ENCODE data around the gene GXYLT2. TPM values are rescaled to one million over a fixed set of nuclear protein-coding genes. Genes with fewer than 3 reads are reported as not detected.
"Not testable (repeated sequence)": the region's sequence is repeated elsewhere in the genome, so short reads cannot be mapped to it uniquely, and the experiment has no call there.

GXYLT2 gene
- total RNA-seq, 2 experiments from 2014 or later = not detected

GRCh38 chr3:72924055-72924454 lies 36.2 kb downstream of the GXYLT2 start:
- CTCF ChIA-PET = interaction anchor here (0.7 kb wide), 1 partner anchor 377 kb away, joined by 3 read pairs; no protein-coding TSS in a partner anchor

DNA sequence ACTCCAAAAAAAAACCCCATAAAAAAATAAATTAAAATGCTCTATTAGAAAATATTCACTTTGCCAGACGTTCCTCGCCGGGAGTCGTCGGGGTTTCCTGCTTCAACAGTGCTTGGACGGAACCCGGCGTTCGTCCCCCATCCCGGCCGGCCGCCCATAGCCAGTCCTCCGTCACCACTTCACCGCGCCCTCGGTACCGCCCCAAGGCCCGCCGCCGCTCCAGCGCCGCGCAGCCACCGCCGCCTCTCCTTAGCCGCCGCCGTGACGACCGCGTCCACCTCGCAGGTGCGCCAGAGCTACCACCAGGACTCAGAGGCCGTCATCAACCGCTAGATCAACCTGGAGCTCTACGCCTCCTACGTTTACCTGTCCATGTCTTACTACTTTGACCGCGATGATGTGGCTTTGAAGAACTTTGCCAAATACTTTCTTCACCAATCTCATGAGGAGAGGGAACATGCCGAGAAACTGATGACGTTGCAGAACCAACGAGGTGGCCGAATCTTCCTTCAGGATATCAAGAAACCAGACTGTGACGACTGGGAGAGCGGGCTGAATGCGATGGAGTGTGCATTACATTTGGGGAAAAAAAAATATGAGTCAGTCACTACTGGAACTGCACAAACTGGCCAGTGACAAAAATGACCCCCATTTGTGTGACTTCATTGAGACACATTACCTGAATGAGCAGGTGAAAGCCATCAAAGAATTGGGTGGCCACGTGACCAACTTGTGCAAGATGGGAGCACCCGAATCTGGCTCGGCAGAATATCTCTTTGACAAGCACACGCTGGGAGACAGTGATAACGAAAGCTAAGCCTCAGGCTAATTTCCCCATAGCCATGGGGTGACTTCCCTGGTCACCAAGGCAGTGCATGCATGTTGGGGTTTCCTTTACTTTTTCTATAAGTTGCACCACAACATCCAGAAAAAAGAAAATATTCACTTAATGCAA lies 41.2 kb downstream of the GXYLT2 start:
- CTCF ChIA-PET; H3K4me3 Mint-ChIP-seq; DNase-seq; H3K9me3 Mint-ChIP-seq; POLR2A ChIA-PET; H3K36me3 Mint-ChIP-seq (ENCODE audit: low read depth); H3K4me1 Mint-ChIP-seq; H3K27me3 Mint-ChIP-seq; H3K27ac Mint-ChIP-seq: not testable (repeated sequence)

More at GRCh38 chr3:72924055-72924454, 36.2 kb downstream of the GXYLT2 start:
- Mint-ChIP-seq H3K36me3 (ENCODE audit: low read depth) (no peaks in the 10 kb centered on the region), H3K4me3 (no peak overlapping the region), H3K4me1 (no peaks in the 10 kb centered on the region), H3K9me3 (peaks cover 4% of the 10 kb centered on the region), H3K27me3 (peaks cover 8% of the 10 kb centered on the region), H3K27ac (no peak overlapping the region)
- POLR2A ChIA-PET = no interaction called here
- no peak for DNase-seq

DNA sequence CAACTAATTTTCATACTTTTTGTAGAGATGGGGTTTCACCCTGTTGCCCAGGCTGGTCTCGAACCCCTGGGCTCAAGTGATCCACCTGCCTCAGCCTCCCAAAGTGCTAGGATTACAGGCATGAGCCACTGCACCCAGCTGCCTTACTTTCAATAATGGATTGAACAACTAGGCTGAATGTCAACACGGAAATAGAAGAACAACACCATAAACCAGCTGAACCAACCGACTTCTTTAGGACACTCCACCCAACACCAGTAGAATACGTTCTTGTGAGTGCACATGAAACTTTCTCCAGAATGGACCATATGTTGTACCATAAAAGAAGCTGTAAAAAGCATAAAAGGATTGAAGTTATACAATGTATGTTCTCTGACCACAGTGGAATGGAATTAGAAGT lies 42.9 kb downstream of the GXYLT2 start:
- Mint-ChIP-seq H3K36me3 (ENCODE audit: low read depth) (no peaks in the 10 kb centered on the region), H3K27me3 (peaks cover 10% of the 10 kb centered on the region), H3K9me3 (peaks cover 5% of the 10 kb centered on the region), H3K4me3 (no peak overlapping the region), H3K4me1 (no peaks in the 10 kb centered on the region), H3K27ac (no peak overlapping the region)
- DNase-seq = no peak
- CTCF ChIA-PET = interaction anchor here (0.9 kb wide), 1 partner anchor 12 kb away, joined by 3 read pairs; no protein-coding TSS in a partner anchor
- POLR2A ChIA-PET = no interaction called here

- H3K27me3 Mint-ChIP-seq = peaks cover 10% of the 10 kb centered on the region
- H3K4me3 Mint-ChIP-seq = no peak overlapping the region
- H3K36me3 Mint-ChIP-seq (ENCODE audit: low read depth) = no peaks in the 10 kb centered on the region
- no peak overlapping the region for H3K27ac Mint-ChIP-seq
- CTCF ChIA-PET = no interaction called here
- H3K9me3 Mint-ChIP-seq = peaks cover 3% of the 10 kb centered on the region
- DNase-seq = no peak
- H3K4me1 Mint-ChIP-seq = no peaks in the 10 kb centered on the region
- POLR2A ChIA-PET = no interaction called here
Measured at GRCh38 chr3:72932416-72932815, 44.6 kb downstream of the GXYLT2 start.

- no peaks in the 10 kb centered on the region for H3K36me3 Mint-ChIP-seq (ENCODE audit: low read depth)
- H3K9me3 Mint-ChIP-seq = no peaks in the 10 kb centered on the region
- H3K4me1 Mint-ChIP-seq = no peaks in the 10 kb centered on the region
- CTCF ChIA-PET = interaction anchor here (0.9 to 1.1 kb wide), 2 partner anchors 42 to 117 kb away, joined by 3 to 7 read pairs; no protein-coding TSS in a partner anchor
- no peak overlapping the region for H3K27ac Mint-ChIP-seq
- peaks cover 13% of the 10 kb centered on the region for H3K27me3 Mint-ChIP-seq
- DNase-seq = peak; percentile 40
- POLR2A ChIA-PET = no interaction called here
- H3K4me3 Mint-ChIP-seq = no peak overlapping the region
Measured at GRCh38 chr3:72938471-72939265, 50.8 kb downstream of the GXYLT2 start.

DNA sequence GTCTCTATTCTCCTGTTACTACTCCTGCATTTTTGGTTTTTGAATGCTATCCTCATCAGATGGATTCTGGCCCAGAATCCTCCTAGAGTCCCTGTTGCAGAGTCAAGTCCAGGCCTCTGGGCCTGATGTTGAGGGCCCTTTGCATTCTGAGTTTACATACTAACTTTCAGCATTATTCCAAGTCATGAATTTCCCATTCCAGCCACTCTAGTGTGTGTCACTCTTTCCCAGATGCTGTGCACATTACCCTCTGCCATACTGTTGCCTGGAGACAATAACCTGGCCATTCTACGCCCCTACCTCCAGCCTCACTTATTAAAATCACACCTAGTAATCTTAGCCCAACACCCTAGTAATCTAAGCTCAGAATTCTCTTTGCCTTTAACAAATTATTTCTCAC lies 53.4 kb downstream of the GXYLT2 start:
- H3K36me3 Mint-ChIP-seq (ENCODE audit: low read depth) = no peaks in the 10 kb centered on the region
- CTCF ChIA-PET = no interaction called here
- H3K27me3 Mint-ChIP-seq = peaks cover 6% of the 10 kb centered on the region
- H3K4me3 Mint-ChIP-seq = no peak overlapping the region
- H3K4me1 Mint-ChIP-seq = peaks cover 6% of the 10 kb centered on the region
- POLR2A ChIA-PET = no interaction called here
- H3K9me3 Mint-ChIP-seq = no peaks in the 10 kb centered on the region
- no peak overlapping the region for H3K27ac Mint-ChIP-seq
- no peak for DNase-seq

- ChIA-PET CTCF (interaction anchor here (0.6 to 0.9 kb wide), 3 partner anchors 12 to 237 kb away, joined by 3 to 7 read pairs (median 4); no protein-coding TSS in a partner anchor), POLR2A (no interaction called here)
- no peak for DNase-seq
- H3K27ac Mint-ChIP-seq = no peak overlapping the region
- peaks cover 3% of the 10 kb centered on the region for H3K27me3 Mint-ChIP-seq
- H3K4me3 Mint-ChIP-seq = no peak overlapping the region
- no peaks in the 10 kb centered on the region for H3K36me3 Mint-ChIP-seq (ENCODE audit: low read depth)
- no peaks in the 10 kb centered on the region for H3K9me3 Mint-ChIP-seq
- peaks cover 6% of the 10 kb centered on the region for H3K4me1 Mint-ChIP-seq
Measured at GRCh38 chr3:72942427-72942826, 54.6 kb downstream of the GXYLT2 start.

- Mint-ChIP-seq H3K4me1 (peaks cover 6% of the 10 kb centered on the region), H3K27me3 (peaks cover 3% of the 10 kb centered on the region), H3K4me3 (no peak overlapping the region), H3K36me3 (ENCODE audit: low read depth) (no peaks in the 10 kb centered on the region), H3K9me3 (no peaks in the 10 kb centered on the region), H3K27ac (no peak overlapping the region)
- no peak for DNase-seq
- POLR2A ChIA-PET = no interaction called here
- CTCF ChIA-PET = interaction anchor here (0.6 to 1.4 kb wide), 2 partner anchors 13 to 41 kb away, joined by 3 to 4 read pairs; no protein-coding TSS in a partner anchor
Measured at GRCh38 chr3:72944696-72945095, 56.9 kb downstream of the GXYLT2 start.

DNA sequence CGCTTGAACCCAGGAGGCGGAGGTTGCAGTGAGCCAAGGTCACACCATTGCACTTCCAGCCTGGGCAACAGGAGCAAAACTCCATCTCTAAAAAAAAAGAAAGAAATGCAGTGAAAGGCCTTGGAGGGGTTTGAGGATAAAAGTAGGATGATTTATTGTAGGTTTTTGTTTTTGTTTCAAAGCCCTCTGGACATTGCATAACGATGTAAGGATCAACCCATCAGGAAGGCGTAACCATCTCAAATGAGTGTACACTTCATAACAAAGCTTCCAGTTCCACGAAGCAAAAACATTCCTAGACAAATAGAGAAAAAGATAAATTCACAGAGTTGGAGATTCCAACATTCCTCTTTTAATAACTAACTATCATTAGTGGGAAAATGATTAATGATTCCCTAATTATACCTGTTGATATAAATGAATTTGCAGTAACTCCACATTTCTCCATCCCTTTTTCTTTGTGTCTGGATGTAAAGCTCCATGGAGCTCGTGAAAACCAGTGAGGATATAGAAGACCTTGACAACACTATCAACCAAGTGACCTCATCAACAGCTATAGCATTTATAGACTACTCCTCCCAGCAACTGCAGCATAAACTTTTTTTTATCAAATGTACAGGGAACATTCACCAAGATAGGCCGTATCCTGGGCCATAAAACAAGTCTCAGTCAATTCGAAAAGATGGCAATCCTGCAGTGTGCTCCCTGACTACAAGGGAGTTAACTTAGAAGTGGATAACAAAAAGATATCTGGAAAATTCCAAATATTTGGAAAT lies 60.1 kb downstream of the GXYLT2 start:
- DNase-seq = no peak
- Mint-ChIP-seq H3K27me3 (no peaks in the 10 kb centered on the region), H3K9me3 (no peaks in the 10 kb centered on the region), H3K4me3 (no peak overlapping the region), H3K27ac (no peak overlapping the region), H3K36me3 (ENCODE audit: low read depth) (no peaks in the 10 kb centered on the region), H3K4me1 (peaks cover 20% of the 10 kb centered on the region)
- ChIA-PET CTCF (interaction anchor here (0.7 to 1.2 kb wide), 2 partner anchors 53 to 683 kb away, joined by 3 read pairs; no protein-coding TSS in a partner anchor), POLR2A (no interaction called here)

DNA sequence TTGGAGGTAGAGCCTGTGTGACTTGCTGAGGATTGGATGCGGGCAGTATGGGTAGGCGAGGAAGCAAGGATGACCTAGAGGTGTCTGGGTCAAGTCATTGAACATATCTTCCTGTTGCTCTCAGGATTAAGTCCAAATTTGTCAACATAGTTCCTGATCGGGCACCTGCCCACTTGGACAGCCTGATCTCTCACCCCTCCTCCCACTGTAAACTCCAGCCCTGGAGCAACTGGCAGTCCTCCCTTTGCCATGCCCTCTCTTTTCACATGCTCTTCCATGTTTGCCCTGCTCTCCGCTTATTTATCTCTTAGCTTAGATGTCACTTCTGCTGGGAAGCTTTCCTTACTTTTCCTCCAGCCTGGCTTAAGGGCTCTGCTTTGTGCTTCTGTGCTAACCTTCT lies 61.2 kb downstream of the GXYLT2 start:
- no peaks in the 10 kb centered on the region for H3K27me3 Mint-ChIP-seq
- H3K4me3 Mint-ChIP-seq = no peak overlapping the region
- H3K4me1 Mint-ChIP-seq = peaks cover 20% of the 10 kb centered on the region
- ChIA-PET POLR2A (no interaction called here), CTCF (no interaction called here)
- DNase-seq = no peak
- H3K27ac Mint-ChIP-seq = no peak overlapping the region
- H3K36me3 Mint-ChIP-seq (ENCODE audit: low read depth) = no peaks in the 10 kb centered on the region
- H3K9me3 Mint-ChIP-seq = no peaks in the 10 kb centered on the region

GRCh38 chr3:72950372-72950771 lies 62.5 kb downstream of the GXYLT2 start:
- CTCF ChIA-PET = no interaction called here
- POLR2A ChIA-PET = no interaction called here
- Mint-ChIP-seq H3K9me3 (no peaks in the 10 kb centered on the region), H3K4me1 (peaks cover 18% of the 10 kb centered on the region), H3K36me3 (ENCODE audit: low read depth) (no peaks in the 10 kb centered on the region), H3K4me3 (no peak overlapping the region), H3K27me3 (peaks cover 2% of the 10 kb centered on the region), H3K27ac (no peak overlapping the region)
- DNase-seq = no peak

DNA sequence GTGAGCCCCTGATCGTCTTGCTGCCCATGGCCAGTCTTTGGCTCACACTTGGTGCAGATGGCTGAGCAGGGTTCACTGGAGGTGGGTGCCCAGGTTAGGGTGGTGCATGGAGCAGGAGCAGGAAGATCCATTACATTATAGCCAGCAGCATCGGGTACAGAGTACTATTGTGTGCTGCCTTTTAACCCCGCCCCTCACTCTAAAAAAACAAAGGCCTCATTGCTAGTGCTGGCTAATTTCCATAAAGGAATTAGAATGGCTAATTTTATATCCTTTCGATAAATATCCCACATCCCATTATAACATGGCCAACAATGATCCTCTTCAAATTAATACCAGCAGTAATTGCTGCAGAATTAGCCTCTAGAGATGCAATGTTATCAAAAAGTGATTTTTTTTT lies 63.0 kb downstream of the GXYLT2 start:
- no peaks in the 10 kb centered on the region for H3K9me3 Mint-ChIP-seq
- ChIA-PET CTCF (no interaction called here), POLR2A (no interaction called here)
- H3K27ac Mint-ChIP-seq = no peak overlapping the region
- H3K36me3 Mint-ChIP-seq (ENCODE audit: low read depth) = no peaks in the 10 kb centered on the region
- no peak overlapping the region for H3K4me3 Mint-ChIP-seq
- no peak for DNase-seq
- H3K27me3 Mint-ChIP-seq = peaks cover 3% of the 10 kb centered on the region
- H3K4me1 Mint-ChIP-seq = peaks cover 15% of the 10 kb centered on the region
